ENCODE data around the gene RO60.
A peak's percentile ranks its signal among the peaks of the same experiment; 100 is the strongest.
"Not testable (repeated sequence)": the region's sequence is repeated elsewhere in the genome, so short reads cannot be mapped to it uniquely, and the experiment has no call there.

Gene RO60

DNA sequence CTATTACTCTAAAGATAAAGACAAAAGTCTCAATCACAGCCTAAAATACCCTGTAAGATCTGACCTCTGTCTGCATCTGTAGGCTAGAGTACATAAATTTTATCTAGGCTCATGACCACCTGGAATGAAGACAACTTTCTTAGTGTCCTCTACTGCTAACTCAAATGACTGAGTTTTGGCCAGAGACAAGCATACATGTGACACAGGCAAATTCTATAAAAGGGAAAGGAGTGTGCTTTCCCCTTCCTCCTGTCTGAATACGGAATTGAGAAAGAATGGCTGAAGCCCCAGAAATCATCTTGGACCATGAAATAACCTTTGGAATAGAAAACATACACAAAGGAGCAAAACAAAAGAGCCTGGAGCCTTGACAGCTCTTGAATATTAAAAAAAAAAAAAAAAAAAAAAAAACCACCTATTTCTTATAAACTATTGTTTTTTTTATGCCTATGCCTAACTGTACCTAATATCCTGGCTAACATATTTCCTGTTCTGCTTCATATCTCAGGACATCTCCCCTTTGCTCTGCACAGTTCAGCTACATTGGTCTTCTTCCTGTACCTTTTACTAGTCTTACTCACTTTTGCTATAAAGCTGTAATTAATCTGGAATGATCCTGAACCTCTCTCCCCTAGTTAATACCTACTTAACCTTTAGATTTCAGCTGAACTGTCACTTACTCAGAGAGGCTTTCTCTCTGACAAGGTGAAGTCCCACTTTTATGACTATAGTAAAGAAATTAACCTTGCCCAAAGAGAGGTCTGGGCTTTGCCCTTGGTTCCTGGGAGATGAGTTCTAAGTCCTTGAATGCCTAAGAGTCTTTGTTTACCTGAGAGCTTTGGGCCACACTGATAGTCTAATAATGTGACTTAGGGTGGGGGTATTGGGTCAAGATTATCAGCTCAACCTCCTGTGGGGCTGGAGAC, 16.4 kb upstream of the RO60 start:
- TF ChIP-seq GABPA (IDR thresholded peaks at IDR 0.05; ENCODE audit: low read depth) (no peak), POLR2AphosphoS5 (IDR thresholded peaks at IDR 0.05; ENCODE audit: low read depth) (no peak), SPI1 (IDR thresholded peaks at IDR 0.05; ENCODE audit: borderline replicate concordance, low read depth) (no peak)
- TF ChIP-seq, protein P1, sequence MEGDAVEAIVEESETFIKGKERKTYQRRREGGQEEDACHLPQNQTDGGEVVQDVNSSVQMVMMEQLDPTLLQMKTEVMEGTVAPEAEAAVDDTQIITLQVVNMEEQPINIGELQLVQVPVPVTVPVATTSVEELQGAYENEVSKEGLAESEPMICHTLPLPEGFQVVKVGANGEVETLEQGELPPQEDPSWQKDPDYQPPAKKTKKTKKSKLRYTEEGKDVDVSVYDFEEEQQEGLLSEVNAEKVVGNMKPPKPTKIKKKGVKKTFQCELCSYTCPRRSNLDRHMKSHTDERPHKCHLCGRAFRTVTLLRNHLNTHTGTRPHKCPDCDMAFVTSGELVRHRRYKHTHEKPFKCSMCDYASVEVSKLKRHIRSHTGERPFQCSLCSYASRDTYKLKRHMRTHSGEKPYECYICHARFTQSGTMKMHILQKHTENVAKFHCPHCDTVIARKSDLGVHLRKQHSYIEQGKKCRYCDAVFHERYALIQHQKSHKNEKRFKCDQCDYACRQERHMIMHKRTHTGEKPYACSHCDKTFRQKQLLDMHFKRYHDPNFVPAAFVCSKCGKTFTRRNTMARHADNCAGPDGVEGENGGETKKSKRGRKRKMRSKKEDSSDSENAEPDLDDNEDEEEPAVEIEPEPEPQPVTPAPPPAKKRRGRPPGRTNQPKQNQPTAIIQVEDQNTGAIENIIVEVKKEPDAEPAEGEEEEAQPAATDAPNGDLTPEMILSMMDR (IDR thresholded peaks at IDR 0.05; ENCODE audit: insufficient read depth, low read length): no peak
- TF ChIP-seq, protein P2, sequence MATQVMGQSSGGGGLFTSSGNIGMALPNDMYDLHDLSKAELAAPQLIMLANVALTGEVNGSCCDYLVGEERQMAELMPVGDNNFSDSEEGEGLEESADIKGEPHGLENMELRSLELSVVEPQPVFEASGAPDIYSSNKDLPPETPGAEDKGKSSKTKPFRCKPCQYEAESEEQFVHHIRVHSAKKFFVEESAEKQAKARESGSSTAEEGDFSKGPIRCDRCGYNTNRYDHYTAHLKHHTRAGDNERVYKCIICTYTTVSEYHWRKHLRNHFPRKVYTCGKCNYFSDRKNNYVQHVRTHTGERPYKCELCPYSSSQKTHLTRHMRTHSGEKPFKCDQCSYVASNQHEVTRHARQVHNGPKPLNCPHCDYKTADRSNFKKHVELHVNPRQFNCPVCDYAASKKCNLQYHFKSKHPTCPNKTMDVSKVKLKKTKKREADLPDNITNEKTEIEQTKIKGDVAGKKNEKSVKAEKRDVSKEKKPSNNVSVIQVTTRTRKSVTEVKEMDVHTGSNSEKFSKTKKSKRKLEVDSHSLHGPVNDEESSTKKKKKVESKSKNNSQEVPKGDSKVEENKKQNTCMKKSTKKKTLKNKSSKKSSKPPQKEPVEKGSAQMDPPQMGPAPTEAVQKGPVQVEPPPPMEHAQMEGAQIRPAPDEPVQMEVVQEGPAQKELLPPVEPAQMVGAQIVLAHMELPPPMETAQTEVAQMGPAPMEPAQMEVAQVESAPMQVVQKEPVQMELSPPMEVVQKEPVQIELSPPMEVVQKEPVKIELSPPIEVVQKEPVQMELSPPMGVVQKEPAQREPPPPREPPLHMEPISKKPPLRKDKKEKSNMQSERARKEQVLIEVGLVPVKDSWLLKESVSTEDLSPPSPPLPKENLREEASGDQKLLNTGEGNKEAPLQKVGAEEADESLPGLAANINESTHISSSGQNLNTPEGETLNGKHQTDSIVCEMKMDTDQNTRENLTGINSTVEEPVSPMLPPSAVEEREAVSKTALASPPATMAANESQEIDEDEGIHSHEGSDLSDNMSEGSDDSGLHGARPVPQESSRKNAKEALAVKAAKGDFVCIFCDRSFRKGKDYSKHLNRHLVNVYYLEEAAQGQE (IDR thresholded peaks at IDR 0.05; ENCODE audit: insufficient replicate concordance, low read depth): no peak
- DNase-seq (ENCODE audit: low read depth in 1 of 2, low spot score in 1 of 2): no peak
- Histone ChIP-seq H3K27ac (replicated peaks) (no peak overlapping the region), H3K27me3 (ENCODE audit: insufficient read depth, poor library complexity, severe bottlenecking) (no peaks in the 10 kb centered on the region), H3K4me3 (replicated peaks; ENCODE audit: insufficient read depth, low read length) (no peak overlapping the region)

DNA sequence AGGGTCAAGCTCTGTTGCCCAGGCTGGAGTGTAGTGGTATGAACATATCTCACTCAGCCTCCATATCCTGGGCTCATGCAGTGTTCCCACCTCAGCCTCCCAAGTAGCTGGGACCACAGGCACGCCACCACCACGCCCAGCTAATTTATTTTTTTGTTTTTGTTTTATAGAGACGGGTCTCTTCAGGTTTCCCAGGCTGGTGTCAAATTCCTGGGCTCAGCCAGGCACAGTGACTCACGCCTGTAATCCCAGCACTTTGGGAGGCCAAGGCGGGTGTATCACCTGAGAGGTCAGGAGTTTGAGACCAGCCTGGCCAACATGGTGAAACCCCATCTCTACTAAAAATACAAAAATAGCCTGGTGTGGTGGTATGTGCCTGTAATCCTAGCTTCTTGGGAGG, 10.5 kb upstream of the RO60 start:
- H3K27me3 ChIP-seq (ENCODE audit: insufficient read depth, poor library complexity, severe bottlenecking); DNase-seq (ENCODE audit: low read depth in 1 of 2, low spot score in 1 of 2); H3K27ac ChIP-seq (replicated peaks); H3K4me3 ChIP-seq (replicated peaks; ENCODE audit: insufficient read depth, low read length): not testable (repeated sequence)

DNA sequence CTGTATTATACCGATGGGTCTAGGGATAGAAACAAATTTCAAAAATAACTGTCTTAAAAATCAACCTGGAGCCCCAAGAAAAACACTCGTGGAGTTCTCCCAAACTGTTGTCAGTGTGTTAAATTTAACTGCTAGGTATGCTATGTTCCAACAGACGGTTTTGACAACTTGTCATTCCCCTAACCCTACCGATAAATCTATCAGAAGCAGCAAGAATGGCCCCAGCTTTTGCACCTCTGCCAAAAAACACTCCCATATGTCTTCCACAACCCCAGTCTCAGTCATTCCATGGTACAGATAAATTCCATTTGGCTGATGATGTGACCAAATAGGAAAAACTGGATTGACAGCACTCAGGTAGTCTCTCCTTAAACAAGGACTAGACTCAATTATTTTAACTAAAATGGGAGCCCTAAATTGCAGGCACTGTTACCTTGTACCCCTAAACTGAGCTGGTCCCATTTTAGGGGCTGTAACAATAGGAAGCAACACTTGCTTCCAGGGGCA, 5.2 kb upstream of the RO60 start:
- no peak for DNase-seq (ENCODE audit: low read depth in 1 of 2, low spot score in 1 of 2)
- no peak for TF ChIP-seq SPI1 (IDR thresholded peaks at IDR 0.05; ENCODE audit: borderline replicate concordance, low read depth)
- TF ChIP-seq, protein P1 (IDR thresholded peaks at IDR 0.05; ENCODE audit: insufficient read depth, low read length): no peak
- TF ChIP-seq GABPA (IDR thresholded peaks at IDR 0.05; ENCODE audit: low read depth): no peak
- TF ChIP-seq, protein P2 (IDR thresholded peaks at IDR 0.05; ENCODE audit: insufficient replicate concordance, low read depth): no peak
- TF ChIP-seq POLR2AphosphoS5 (IDR thresholded peaks at IDR 0.05; ENCODE audit: low read depth): no peak
- Histone ChIP-seq H3K27ac (replicated peaks) (no peak overlapping the region), H3K4me3 (replicated peaks; ENCODE audit: insufficient read depth, low read length) (no peak overlapping the region), H3K27me3 (ENCODE audit: insufficient read depth, poor library complexity, severe bottlenecking) (no peaks in the 10 kb centered on the region)

GRCh38 chr1:193058529-193059281, 707 bp upstream of the RO60 start:
- no peaks in the 10 kb centered on the region for H3K27me3 ChIP-seq (ENCODE audit: insufficient read depth, poor library complexity, severe bottlenecking)
- peak overlapping the region; percentile 92 for H3K27ac ChIP-seq (replicated peaks)
- DNase-seq (ENCODE audit: low read depth in 1 of 2, low spot score in 1 of 2): peak; percentile 48 to 77
- TF ChIP-seq, protein P2 (IDR thresholded peaks at IDR 0.05; ENCODE audit: insufficient replicate concordance, low read depth): no peak
- TF ChIP-seq GABPA (IDR thresholded peaks at IDR 0.05; ENCODE audit: low read depth) (no peak; the same call in 1 of the 2 replicates), POLR2AphosphoS5 (IDR thresholded peaks at IDR 0.05; ENCODE audit: low read depth) (no peak; the same call in 1 of the 2 replicates), SPI1 (IDR thresholded peaks at IDR 0.05; ENCODE audit: borderline replicate concordance, low read depth) (peak; percentile 42; the same call in 1 of the 2 replicates)
- TF ChIP-seq, protein P1 (IDR thresholded peaks at IDR 0.05; ENCODE audit: insufficient read depth, low read length): no peak
- H3K4me3 ChIP-seq (replicated peaks; ENCODE audit: insufficient read depth, low read length): peak overlapping the region; percentile 86
